ENCODE results near the gene RNF125. TPM values are rescaled to one million over a fixed set of nuclear protein-coding genes. Genes with fewer than 3 reads are reported as not detected.

RNF125 gene
- total RNA-seq, 1 experiment from 2014 or later, result 0.18 TPM

- Histone ChIP-seq H3K27ac (peak overlapping the region; percentile 91), H3K27me3 (no peaks in the 10 kb centered on the region), H3K4me1 (no peaks in the 10 kb centered on the region), H3K9me3 (replicated peaks) (no peaks in the 10 kb centered on the region), H3K36me3 (no peaks in the 10 kb centered on the region), H3K4me3 (peak overlapping the region; percentile 85)
- DNase-seq, result peak; percentile 86 to 90
Observed at GRCh38 chr18:32092422-32093101, 73.9 kb downstream of the RNF125 start.

GRCh38 chr18:32093102-32093511 is 74.5 kb downstream of the RNF125 start:
- H3K27me3 ChIP-seq, result no peaks in the 10 kb centered on the region
- no peaks in the 10 kb centered on the region for H3K4me1 ChIP-seq
- peak; percentile 12 to 40 for DNase-seq
- no peaks in the 10 kb centered on the region for H3K9me3 ChIP-seq (replicated peaks)
- H3K27ac ChIP-seq, result peak overlapping the region; percentile 91
- peak overlapping the region; percentile 85 for H3K4me3 ChIP-seq
- H3K36me3 ChIP-seq, result no peaks in the 10 kb centered on the region

- Histone ChIP-seq H3K27me3 (no peaks in the 10 kb centered on the region), H3K4me3 (peak overlapping the region; percentile 85), H3K9me3 (replicated peaks) (no peaks in the 10 kb centered on the region), H3K27ac (peak overlapping the region; percentile 91), H3K36me3 (no peaks in the 10 kb centered on the region), H3K4me1 (no peaks in the 10 kb centered on the region)
- DNase-seq, result no peak
Observed at GRCh38 chr18:32093523-32093922, 74.9 kb downstream of the RNF125 start.

GRCh38 chr18:32095192-32095899 is 76.7 kb downstream of the RNF125 start:
- DNase-seq, result no peak
- H3K27ac ChIP-seq, result no peak overlapping the region
- no peaks in the 10 kb centered on the region for H3K27me3 ChIP-seq
- H3K4me3 ChIP-seq, result no peak overlapping the region
- no peaks in the 10 kb centered on the region for H3K4me1 ChIP-seq
- H3K9me3 ChIP-seq (replicated peaks), result no peaks in the 10 kb centered on the region
- H3K36me3 ChIP-seq, result no peaks in the 10 kb centered on the region

DNA sequence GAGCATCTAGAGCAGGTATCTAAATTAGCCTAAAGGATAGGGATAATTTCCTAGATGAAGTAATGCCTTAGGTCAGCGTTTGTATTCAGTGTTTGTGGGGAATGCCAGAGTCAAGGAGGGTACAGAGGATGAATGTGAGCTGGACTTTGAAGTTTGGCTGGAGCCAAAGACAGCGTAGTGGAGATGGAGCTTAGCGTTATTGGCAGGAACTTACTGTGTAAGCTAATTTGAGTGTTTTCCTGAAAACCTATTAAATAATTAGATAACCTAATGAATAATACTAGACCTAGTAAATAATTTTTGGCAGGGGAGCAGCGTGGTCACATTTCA is 77.2 kb downstream of the RNF125 start:
- Histone ChIP-seq H3K36me3 (no peaks in the 10 kb centered on the region), H3K9me3 (replicated peaks) (no peaks in the 10 kb centered on the region)
- DNase-seq, result no peak

GRCh38 chr18:32096946-32097345 is 78.3 kb downstream of the RNF125 start:
- Histone ChIP-seq H3K27ac (no peak overlapping the region), H3K4me1 (no peaks in the 10 kb centered on the region), H3K4me3 (no peak overlapping the region), H3K9me3 (replicated peaks) (no peaks in the 10 kb centered on the region), H3K27me3 (no peaks in the 10 kb centered on the region), H3K36me3 (no peaks in the 10 kb centered on the region)
- DNase-seq, result no peak

More for the DNA sequence above, 77.2 kb downstream of the RNF125 start:
- Histone ChIP-seq H3K27ac (no peak overlapping the region), H3K4me3 (no peak overlapping the region), H3K4me1 (no peaks in the 10 kb centered on the region), H3K27me3 (no peaks in the 10 kb centered on the region)

- Histone ChIP-seq H3K36me3 (no peaks in the 10 kb centered on the region; the same call in 1 of the 2 replicates), H3K27ac (no peak overlapping the region), H3K9me3 (replicated peaks) (no peaks in the 10 kb centered on the region), H3K27me3 (no peaks in the 10 kb centered on the region), H3K4me3 (no peak overlapping the region), H3K4me1 (no peaks in the 10 kb centered on the region)
- DNase-seq, result no peak
Observed at GRCh38 chr18:32104516-32104915, 85.9 kb downstream of the RNF125 start.

DNA sequence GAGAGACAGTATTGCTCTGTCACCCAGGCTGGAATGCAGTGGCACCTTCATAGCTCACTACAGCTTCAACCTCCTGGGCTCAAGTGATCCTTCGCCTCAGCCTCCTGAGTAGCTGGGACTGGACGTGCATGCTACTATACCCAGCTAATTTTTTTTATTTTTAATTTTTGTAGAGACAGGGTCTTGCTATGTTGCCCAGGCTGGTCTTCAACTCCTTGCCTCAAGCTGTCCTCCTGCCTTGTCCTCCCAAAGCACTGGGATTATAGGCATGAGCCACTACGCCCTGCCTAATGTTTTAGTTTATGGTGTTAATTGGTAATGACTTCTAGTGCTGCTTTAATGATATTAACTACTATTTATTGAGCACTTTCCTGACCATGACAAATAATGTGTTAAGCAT is 91.4 kb downstream of the RNF125 start:
- no peaks in the 10 kb centered on the region for H3K9me3 ChIP-seq (replicated peaks)
- H3K36me3 ChIP-seq, result no peaks in the 10 kb centered on the region; the same call in 1 of the 2 replicates
- no peak overlapping the region for H3K4me3 ChIP-seq
- DNase-seq, result no peak
- no peaks in the 10 kb centered on the region for H3K27me3 ChIP-seq
- no peak overlapping the region for H3K27ac ChIP-seq
- H3K4me1 ChIP-seq, result no peaks in the 10 kb centered on the region

GRCh38 chr18:32111706-32112105 is 93.1 kb downstream of the RNF125 start:
- Histone ChIP-seq H3K27ac (no peak overlapping the region), H3K4me1 (no peaks in the 10 kb centered on the region), H3K27me3 (no peaks in the 10 kb centered on the region), H3K36me3 (no peaks in the 10 kb centered on the region), H3K4me3 (no peak overlapping the region), H3K9me3 (replicated peaks) (no peaks in the 10 kb centered on the region)
- no peak for DNase-seq

GRCh38 chr18:32112826-32113225 is 94.2 kb downstream of the RNF125 start:
- Histone ChIP-seq H3K27me3 (no peaks in the 10 kb centered on the region), H3K27ac (no peak overlapping the region), H3K9me3 (replicated peaks) (no peaks in the 10 kb centered on the region), H3K4me3 (no peak overlapping the region), H3K4me1 (no peaks in the 10 kb centered on the region), H3K36me3 (no peaks in the 10 kb centered on the region)
- DNase-seq, result no peak

- Histone ChIP-seq H3K36me3 (no peaks in the 10 kb centered on the region), H3K4me1 (no peaks in the 10 kb centered on the region), H3K27me3 (no peaks in the 10 kb centered on the region), H3K27ac (no peak overlapping the region), H3K9me3 (replicated peaks) (no peaks in the 10 kb centered on the region), H3K4me3 (no peak overlapping the region)
- DNase-seq, result no peak
Observed at GRCh38 chr18:32114293-32114942, 95.8 kb downstream of the RNF125 start.

- Histone ChIP-seq H3K4me3 (no peak overlapping the region), H3K9me3 (replicated peaks) (no peaks in the 10 kb centered on the region), H3K27me3 (no peaks in the 10 kb centered on the region), H3K4me1 (no peaks in the 10 kb centered on the region), H3K27ac (no peak overlapping the region), H3K36me3 (no peaks in the 10 kb centered on the region)
- no peak for DNase-seq
Observed at GRCh38 chr18:32122039-32122438, 103.4 kb downstream of the RNF125 start.

All from SJCRH30 (cell line).